H1 (cell line): ENCODE data around the gene MKRN2OS. TPM values are rescaled to one million over a fixed set of nuclear protein-coding genes. Genes with fewer than 3 reads are reported as not detected.

ENCODE experiments used
- CTCF ChIA-PET: fragments of 300-600 bp; sonication (Branson Sonifier 250); formaldehyde crosslinking; loops from one replicate; lab custom pipeline; 2021; ENCODE audit not compliant: partially characterized antibody; lab: Charles Lee
- POLR2A ChIA-PET: fragments of 300-600 bp; sonication (Branson Sonifier 250); formaldehyde crosslinking; loops from one replicate; lab custom pipeline; 2021; ENCODE audit warnings: inconsistent platforms; ENCODE audit not compliant: partially characterized antibody; lab: Charles Lee
- DNase-seq, 2 experiments: peaks; one replicate each; pipeline versions ENCODE4 v3.0.0 to v3.0.0-alpha.2; 2010 to 2022; ENCODE audit warnings: low spot score in 2 of 2, low read depth in 1 of 2, mixed read lengths in 1 of 2
- FAIRE-seq: peaks from 2 replicates; lab custom pipeline; 2011; peaks lifted over from hg19 to GRCh38; lab: Jason Lieb, UNC
- H2AFZ ChIP-seq: 2 replicates; pipeline ENCODE4 v1.8.1; 2012; ENCODE audit warnings: low read length, inconsistent platforms
- H2AK5ac ChIP-seq: 2 replicates; pipeline ENCODE4 v1.6.1; 2013; ENCODE audit warnings: low read depth, low read length
- H2BK120ac ChIP-seq: replicated peaks from 2 replicates; pipeline ENCODE3; 2013; ENCODE audit warnings: low read depth, low read length, inconsistent platforms
- H2BK12ac ChIP-seq: 2 replicates; pipeline ENCODE4 v1.6.1; 2013; ENCODE audit warnings: low read depth, low read length
- H2BK15ac ChIP-seq: 2 replicates; pipeline ENCODE4 v1.6.1; 2013; ENCODE audit warnings: low read length
- H2BK20ac ChIP-seq: 2 replicates; pipeline ENCODE4 v1.6.1; 2013; ENCODE audit warnings: low read length
- H2BK5ac ChIP-seq: 2 replicates; pipeline ENCODE4 v1.6.1; 2013; ENCODE audit warnings: low read depth, low read length
- H3K14ac ChIP-seq: 2 replicates; pipeline ENCODE4 v1.6.1; 2013; ENCODE audit warnings: inconsistent platforms; ENCODE audit not compliant: insufficient read length
- H3K18ac ChIP-seq: 2 replicates; pipeline ENCODE4 v1.6.1; 2013; ENCODE audit warnings: low read length; ENCODE audit errors: extremely low read depth
- H3K23ac ChIP-seq: 2 replicates; pipeline ENCODE4 v1.6.1; 2013; ENCODE audit warnings: inconsistent platforms; ENCODE audit not compliant: insufficient read length
- H3K23me2 ChIP-seq: 2 replicates; pipeline ENCODE4 v1.6.1; 2013; ENCODE audit warnings: low read depth, low read length
- H3K27ac ChIP-seq: 2 replicates; pipeline ENCODE4 v1.6.1; 2011; ENCODE audit warnings: low read depth, low read length, inconsistent platforms
- H3K27me3 ChIP-seq, 4 experiments: replicated peaks in 1 of 4; 1 replicate in 1 of 4; 2 replicates in 3 of 4; pipeline versions ENCODE4 v1.6.1 to v1.8.1; 2011 to 2013; ENCODE audit warnings: low read length in 3 of 4, mild to moderate bottlenecking in 3 of 4, inconsistent platforms in 2 of 4, mixed read lengths in 2 of 4, moderate library complexity in 1 of 4; ENCODE audit not compliant: control insufficient read depth in 3 of 4, insufficient read depth in 3 of 4; ENCODE audit errors: extremely low read depth in 1 of 4
- H3K36me3 ChIP-seq, 4 experiments: 2 replicates each; pipeline versions ENCODE4 v1.6.1 to v1.8.1; 2011 to 2013; ENCODE audit warnings: mild to moderate bottlenecking in 4 of 4, low read length in 3 of 4, moderate library complexity in 2 of 4, control low read depth in 1 of 4, inconsistent platforms in 1 of 4; ENCODE audit not compliant: insufficient read depth in 4 of 4, control insufficient read depth in 2 of 4
- H3K4ac ChIP-seq: replicated peaks from 2 replicates; pipeline ENCODE3; 2013; ENCODE audit warnings: low read length, low read depth, mixed read lengths, inconsistent platforms; ENCODE audit not compliant: insufficient read length
- H3K4me1 ChIP-seq, 4 experiments: replicated peaks in 1 of 4; 1 replicate in 1 of 4; 2 replicates in 3 of 4; pipeline versions ENCODE4 v1.6.1 to v1.8.1; 2011 to 2013; ENCODE audit warnings: low read length in 3 of 4, inconsistent platforms in 2 of 4, mixed read lengths in 1 of 4; ENCODE audit not compliant: insufficient read depth in 4 of 4, control insufficient read depth in 3 of 4
- H3K4me2 ChIP-seq, 2 experiments: 2 replicates each; pipeline versions ENCODE4 v1.6.1 to v1.8.1; 2011 to 2013; ENCODE audit warnings: low read depth in 2 of 2, low read length in 2 of 2, control low read depth in 1 of 2, inconsistent platforms in 1 of 2, mild to moderate bottlenecking in 1 of 2; ENCODE audit not compliant: insufficient read depth in 1 of 2
- H3K4me3 ChIP-seq, 4 experiments: fragments of 200-600, 300-600 bp in 1 of 4; sonication (generic), shearing (Covaris generic), sonication (Bioruptor Twin) in 1 of 4; 2 replicates each; pipeline versions ENCODE4 v1.5.1 to v1.8.1; 2011 to 2016; ENCODE audit warnings: low read length in 4 of 4, low read depth in 3 of 4, control low read depth in 2 of 4, inconsistent platforms in 2 of 4, mild to moderate bottlenecking in 2 of 4, mixed read lengths in 1 of 4, moderate library complexity in 1 of 4; ENCODE audit not compliant: insufficient read depth in 2 of 4; ENCODE audit errors: extremely low read depth in 1 of 4
- H3K56ac ChIP-seq: replicated peaks from 2 replicates; pipeline ENCODE3; 2013; ENCODE audit warnings: low read depth, mild to moderate bottlenecking, mixed read lengths, low read length, inconsistent platforms; ENCODE audit not compliant: insufficient read length
- H3K79me1 ChIP-seq: 2 replicates; pipeline ENCODE4 v1.6.1; 2013; ENCODE audit warnings: low read depth, low read length, control low read depth
- H3K79me2 ChIP-seq, 2 experiments: 2 replicates each; pipeline versions ENCODE4 v1.6.1 to v1.8.1; 2012 to 2013; ENCODE audit warnings: low read length in 2 of 2, mild to moderate bottlenecking in 2 of 2, inconsistent platforms in 1 of 2; ENCODE audit not compliant: insufficient read depth in 2 of 2, control insufficient read depth in 1 of 2
- H3K9ac ChIP-seq, 4 experiments: replicated peaks in 1 of 4; 1 replicate in 1 of 4; 2 replicates in 3 of 4; pipeline versions ENCODE4 v1.6.1 to v1.8.1; 2011 to 2013; ENCODE audit warnings: low read depth in 3 of 4, low read length in 3 of 4, control low read depth in 2 of 4, mild to moderate bottlenecking in 2 of 4, moderate library complexity in 2 of 4, inconsistent platforms in 1 of 4; ENCODE audit errors: extremely low read depth in 1 of 4
- H3K9me3 ChIP-seq, 2 experiments: 2 replicates each; pipeline versions ENCODE4 v1.6.1 to v1.8.1; 2012 to 2013; ENCODE audit warnings: mild to moderate bottlenecking in 2 of 2, moderate library complexity in 2 of 2, control low read depth in 1 of 2, inconsistent platforms in 1 of 2, low read depth in 1 of 2, low read length in 1 of 2, mixed read lengths in 1 of 2; ENCODE audit not compliant: insufficient read depth in 2 of 2
- H4K20me1 ChIP-seq, 2 experiments: replicated peaks in 1 of 2; 2 replicates each; pipeline versions ENCODE3 to v1.8.1; 2011 to 2013; ENCODE audit warnings: inconsistent platforms in 2 of 2, low read length in 2 of 2, mild to moderate bottlenecking in 1 of 2; ENCODE audit not compliant: insufficient read depth in 2 of 2, control insufficient read depth in 1 of 2
- H4K5ac ChIP-seq: 2 replicates; pipeline ENCODE4 v1.6.1; 2013; ENCODE audit warnings: low read length, low read depth, mixed read lengths, inconsistent platforms; ENCODE audit not compliant: insufficient read length
- H4K8ac ChIP-seq: 2 replicates; pipeline ENCODE4 v1.8.0; 2013; ENCODE audit warnings: mild to moderate bottlenecking, moderate library complexity, low read length, inconsistent platforms; ENCODE audit not compliant: insufficient read depth; ENCODE audit errors: extremely low read depth
- H4K91ac ChIP-seq: replicated peaks from 2 replicates; pipeline ENCODE3; 2013; ENCODE audit warnings: low read length, mixed read lengths, inconsistent platforms; ENCODE audit not compliant: insufficient read length
- BRCA1 ChIP-seq: IDR thresholded peaks from 2 replicates; pipeline ENCODE4 v1.6.1; 2012; ENCODE audit warnings: low read depth, low read length, improper control_type of control experiment
- CBX8 ChIP-seq: fragments of 300-800, 300-1000 bp; sonication (generic); IDR thresholded peaks from 2 replicates; pipeline ENCODE4 v1.7.1; 2016; ENCODE audit warnings: low read depth, low read length, borderline replicate concordance
- CREB1 ChIP-seq: IDR thresholded peaks from 2 replicates; pipeline ENCODE4 v1.6.1; 2012; ENCODE audit warnings: inconsistent platforms
- HDAC6 ChIP-seq: IDR thresholded peaks from one replicate; pipeline ENCODE4 v1.7.1; 2012; ENCODE audit warnings: low read depth, mild to moderate bottlenecking, inconsistent platforms, low read length, moderate library complexity
- JUND ChIP-seq: IDR thresholded peaks from 2 replicates; pipeline ENCODE4 v1.6.1; 2011; ENCODE audit warnings: mild to moderate bottlenecking, improper control_type of control experiment, low read length
- KDM1A ChIP-seq: fragments of 200-600, 300-600 bp; sonication (generic); IDR thresholded peaks from 2 replicates; pipeline ENCODE4 v1.7.1; 2016; ENCODE audit warnings: mild to moderate bottlenecking, low read length, borderline replicate concordance
- RAD21 ChIP-seq, 2 experiments: IDR thresholded peaks in 1 of 2; conservative IDR thresholded peaks in 1 of 2; 2 replicates each; pipeline ENCODE4 v1.6.1; 2011; ENCODE audit warnings: low read depth in 2 of 2, low read length in 2 of 2, improper control_type of control experiment in 1 of 2, inconsistent platforms in 1 of 2, mild to moderate bottlenecking in 1 of 2, moderate library complexity in 1 of 2
- RNF2 ChIP-seq: fragments of 200-900, 300-1000 bp; sonication (generic); IDR thresholded peaks from 2 replicates; pipeline ENCODE4 v1.7.1; 2016; ENCODE audit warnings: borderline replicate concordance, low read depth, mild to moderate bottlenecking, antibody characterized with exemption, low read length; ENCODE audit not compliant: poor library complexity, severe bottlenecking; ENCODE audit errors: missing control alignments
- SAP30 ChIP-seq: fragments of 300-600 bp; sonication (generic); IDR thresholded peaks from 2 replicates; pipeline ENCODE4 v1.7.1; 2012; ENCODE audit warnings: low read length, moderate library complexity, mild to moderate bottlenecking, inconsistent platforms; ENCODE audit not compliant: insufficient read depth, insufficient replicate concordance
- SIN3A ChIP-seq, 2 experiments: IDR thresholded peaks in 1 of 2; conservative IDR thresholded peaks in 1 of 2; 2 replicates each; pipeline ENCODE4 v1.6.1; 2011 to 2012; ENCODE audit warnings: low read length in 2 of 2, improper control_type of control experiment in 1 of 2, low read depth in 1 of 2, mild to moderate bottlenecking in 1 of 2
- USF2 ChIP-seq: IDR thresholded peaks from 2 replicates; pipeline ENCODE4 v1.6.1; 2011; ENCODE audit warnings: low read length, improper control_type of control experiment
- WGBS, 2 experiments: shearing (Covaris generic) in 1 of 2; methylation state at CpG; one replicate each; pipeline versions ENCODE4 v1.1.6 to v1.1.7; 2013 to 2015; ENCODE audit warnings: low lambda C conversion rate in 2 of 2, mixed read lengths in 2 of 2, inconsistent platforms in 1 of 2, low coverage in 1 of 2, missing lambda C conversion rate in 1 of 2; ENCODE audit not compliant: insufficient replicate concordance in 2 of 2, insufficient coverage in 1 of 2, insufficient read length in 1 of 2; ENCODE audit errors: extremely low coverage in 1 of 2, missing lambda C conversion rate in 1 of 2; 5-methylcytosine and 5-hydroxymethylcytosine counted together
- polyA plus RNA-seq, 7 experiments: library from polyadenylated mRNA; depleted of rRNA in 3 of 7; stranded (reverse) in 5 of 7; unstranded in 2 of 7; fragments of >200 nt in 5 of 7; fragments of 200-250 nt in 2 of 7; gene quantifications; 1 replicate in 5 of 7; 2 replicates in 1 of 7; 4 replicates in 1 of 7; pipeline versions ENCODE4 v1.2.1 to v1.2.3, GENCODE V29; 2011 to 2013; ENCODE audit warnings: missing spikeins in 2 of 7, mixed read lengths in 2 of 7
- total RNA-seq: library from RNA; stranded (reverse); fragmentation: NEBNext Ultra II Directional; extraction: Animal tissue kit (Norgen Biotek cat#: 25700); gene quantifications from 2 replicates; pipeline ENCODE4 v1.2.1, GENCODE V29; 2021

The MKRN2OS gene
- total and polyA plus RNA-seq, 2 of the 8 experiments (the other 6 are each of a cell fraction or from before 2014, with no cell fraction given), result 0.15 to 0.41 TPM

- POLR2A ChIA-PET, result interaction anchor here (1.2 to 3.0 kb wide), 2 partner anchors 11 to 13 kb away, joined by 3 to 9 read pairs; no protein-coding TSS in a partner anchor
- no peak overlapping the region for H3K4ac ChIP-seq
- WGBS, 2 experiments, result 94% methylated on average over 5 of the region's 5 CpGs; no CpG with 5 or more reads in 1 of the 2 experiments
- TF ChIP-seq SAP30, result no peak
- no peak for TF ChIP-seq HDAC6
- TF ChIP-seq RNF2, result no peak
- TF ChIP-seq CREB1, result no peak
- no peak for TF ChIP-seq JUND
- no peak for TF ChIP-seq RAD21 (IDR thresholded peaks at IDR 0.05 in 1 of 2, conservative IDR thresholded peaks at IDR 0.05 in 1 of 2; ENCODE audit: low read depth in 2 of 2, low read length in 2 of 2)
- TF ChIP-seq BRCA1, result no peak
- no peak for TF ChIP-seq CBX8
- no peak for TF ChIP-seq KDM1A
- no peak for TF ChIP-seq USF2
- no peak for TF ChIP-seq SIN3A (conservative IDR thresholded peaks at IDR 0.05 in 1 of 2, IDR thresholded peaks at IDR 0.05 in 1 of 2; ENCODE audit: low read depth in 1 of 2, low read length in 2 of 2)
Observed at GRCh38 chr3:12506201-12506709, 39.0 kb downstream of the MKRN2OS start.

More at GRCh38 chr3:12506201-12506709, 39.0 kb downstream of the MKRN2OS start:
- no peak overlapping the region for H3K18ac ChIP-seq
- H3K9ac ChIP-seq, result no peak overlapping the region
- no peak overlapping the region for H2BK120ac ChIP-seq
- no peak overlapping the region for H4K5ac ChIP-seq
- no peak overlapping the region for H2BK12ac ChIP-seq
- no peaks in the 10 kb centered on the region for H3K79me2 ChIP-seq
- no peak overlapping the region for H4K8ac ChIP-seq
- H2BK20ac ChIP-seq, result no peak overlapping the region
- H3K56ac ChIP-seq, result no peak overlapping the region
- H3K79me1 ChIP-seq, result no peaks in the 10 kb centered on the region
- no peak overlapping the region for H3K27ac ChIP-seq
- no peak for FAIRE-seq
- CTCF ChIA-PET, result interaction anchor here (0.6 to 5.1 kb wide), 5 partner anchors 11 to 1084 kb away, joined by 3 to 32 read pairs (median 3); no protein-coding TSS in a partner anchor
- no peaks in the 10 kb centered on the region for H3K23me2 ChIP-seq
- H3K4me1 ChIP-seq, result no peaks in the 10 kb centered on the region
- H3K9me3 ChIP-seq, result no peaks in the 10 kb centered on the region
- H3K36me3 ChIP-seq, result peaks cover 8 to 55% (median 28%) of the 10 kb centered on the region in 4 experiments
- H4K91ac ChIP-seq, result no peak overlapping the region
- no peak overlapping the region for H3K4me3 ChIP-seq
- no peaks in the 10 kb centered on the region for H4K20me1 ChIP-seq
- no peak overlapping the region for H2AK5ac ChIP-seq
- H2AFZ ChIP-seq, result no peak overlapping the region
- H3K23ac ChIP-seq, result no peak overlapping the region
- no peak overlapping the region for H3K4me2 ChIP-seq
- no peak overlapping the region for H2BK15ac ChIP-seq
- DNase-seq, result no peak
- no peak overlapping the region for H3K14ac ChIP-seq
- no peak overlapping the region for H2BK5ac ChIP-seq
- H3K27me3 ChIP-seq, result no peaks in the 10 kb centered on the region
